Measurements from ENCODE around the gene SLC38A2. TPM values are rescaled to one million over a fixed set of nuclear protein-coding genes. Genes with fewer than 3 reads are reported as not detected.
"Not testable (repeated sequence)": the region's sequence is repeated elsewhere in the genome, so short reads cannot be mapped to it uniquely, and the experiment has no call there.

Gene SLC38A2
- total RNA-seq, 4 donors from 2014 or later, result 379 to 669 (median 479) TPM

- no peak for DNase-seq (ENCODE audit: low spot score)
- no peak for ATAC-seq (ENCODE audit: low FRiP score)
- TF ChIP-seq, protein P1, sequence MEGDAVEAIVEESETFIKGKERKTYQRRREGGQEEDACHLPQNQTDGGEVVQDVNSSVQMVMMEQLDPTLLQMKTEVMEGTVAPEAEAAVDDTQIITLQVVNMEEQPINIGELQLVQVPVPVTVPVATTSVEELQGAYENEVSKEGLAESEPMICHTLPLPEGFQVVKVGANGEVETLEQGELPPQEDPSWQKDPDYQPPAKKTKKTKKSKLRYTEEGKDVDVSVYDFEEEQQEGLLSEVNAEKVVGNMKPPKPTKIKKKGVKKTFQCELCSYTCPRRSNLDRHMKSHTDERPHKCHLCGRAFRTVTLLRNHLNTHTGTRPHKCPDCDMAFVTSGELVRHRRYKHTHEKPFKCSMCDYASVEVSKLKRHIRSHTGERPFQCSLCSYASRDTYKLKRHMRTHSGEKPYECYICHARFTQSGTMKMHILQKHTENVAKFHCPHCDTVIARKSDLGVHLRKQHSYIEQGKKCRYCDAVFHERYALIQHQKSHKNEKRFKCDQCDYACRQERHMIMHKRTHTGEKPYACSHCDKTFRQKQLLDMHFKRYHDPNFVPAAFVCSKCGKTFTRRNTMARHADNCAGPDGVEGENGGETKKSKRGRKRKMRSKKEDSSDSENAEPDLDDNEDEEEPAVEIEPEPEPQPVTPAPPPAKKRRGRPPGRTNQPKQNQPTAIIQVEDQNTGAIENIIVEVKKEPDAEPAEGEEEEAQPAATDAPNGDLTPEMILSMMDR (IDR thresholded peaks at IDR 0.05), result no peak
Measured at GRCh38 chr12:46351138-46351537, 21.4 kb downstream of the SLC38A2 start.

GRCh38 chr12:46349253-46349652, 23.3 kb downstream of the SLC38A2 start:
- TF ChIP-seq, protein P1 (IDR thresholded peaks at IDR 0.05), result no peak
- ATAC-seq (ENCODE audit: low FRiP score) (no peak), DNase-seq (ENCODE audit: low spot score) (no peak)

DNA sequence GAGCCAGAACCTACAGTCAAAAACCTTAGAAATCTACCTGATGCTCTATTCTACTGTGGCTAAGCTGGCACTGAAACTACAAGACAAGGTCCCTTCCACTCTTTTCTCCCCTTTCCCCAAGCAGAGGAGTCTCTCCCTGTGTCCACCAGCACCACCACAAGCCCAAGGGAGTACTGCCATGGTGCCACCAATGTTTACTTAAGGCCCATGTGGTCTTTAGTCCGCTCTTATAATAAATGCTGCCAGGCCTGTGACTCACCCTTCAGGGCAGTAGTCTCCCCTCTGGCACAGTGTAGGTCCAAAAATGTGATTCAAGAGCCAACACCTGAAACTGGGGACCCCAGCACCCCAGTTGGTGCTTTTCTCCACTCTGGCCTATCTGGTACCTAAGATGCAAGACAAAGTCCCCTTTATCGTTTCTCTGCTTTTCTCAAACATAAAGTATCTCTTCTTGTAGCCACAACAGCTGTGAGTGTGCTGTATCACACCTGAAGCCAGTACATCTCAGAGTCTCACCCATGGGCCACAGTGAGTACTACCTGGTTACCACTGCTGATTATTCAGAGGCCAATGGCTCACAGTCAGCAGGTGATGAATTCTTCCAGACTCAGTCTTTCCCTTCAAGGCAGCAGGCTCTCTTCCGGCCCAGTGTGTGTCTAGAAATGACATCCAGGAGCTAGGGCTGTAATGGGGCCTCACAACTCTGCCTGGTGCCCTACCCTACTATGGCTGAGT, 29.3 kb downstream of the SLC38A2 start:
- ATAC-seq (ENCODE audit: low FRiP score), result no peak
- TF ChIP-seq, protein P1 (IDR thresholded peaks at IDR 0.05), result no peak
- DNase-seq (ENCODE audit: low spot score), result no peak

DNA sequence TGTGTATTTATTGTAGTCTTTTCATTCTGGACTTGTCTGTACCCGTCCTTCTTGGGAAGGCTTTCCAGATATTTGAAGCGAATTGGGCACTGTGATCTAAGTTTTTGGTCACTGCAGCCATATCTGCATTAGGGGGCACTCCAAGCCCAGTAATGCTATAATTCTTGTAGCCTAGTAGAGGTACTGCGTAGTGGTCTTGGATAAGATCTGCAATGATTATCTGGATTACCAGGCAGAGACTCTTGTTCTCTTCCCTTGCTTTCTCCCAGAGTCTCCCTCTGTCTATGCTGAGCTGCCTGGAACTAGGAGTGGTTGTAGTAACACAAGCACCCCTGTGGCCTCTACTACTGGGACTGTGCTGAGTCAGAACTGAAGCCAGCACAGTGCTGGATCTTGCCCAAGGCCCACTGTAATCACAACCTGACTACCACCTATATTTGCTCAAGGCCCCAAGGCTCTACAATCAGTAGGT, 30.0 kb downstream of the SLC38A2 start:
- no peak for DNase-seq (ENCODE audit: low spot score)
- TF ChIP-seq, protein P1 (IDR thresholded peaks at IDR 0.05), result no peak
- ATAC-seq (ENCODE audit: low FRiP score), result no peak

- ATAC-seq (ENCODE audit: low FRiP score), result no peak
- TF ChIP-seq, protein P1 (IDR thresholded peaks at IDR 0.05), result no peak
- DNase-seq (ENCODE audit: low spot score), result no peak
Measured at GRCh38 chr12:46339051-46339450, 33.5 kb downstream of the SLC38A2 start.

DNA sequence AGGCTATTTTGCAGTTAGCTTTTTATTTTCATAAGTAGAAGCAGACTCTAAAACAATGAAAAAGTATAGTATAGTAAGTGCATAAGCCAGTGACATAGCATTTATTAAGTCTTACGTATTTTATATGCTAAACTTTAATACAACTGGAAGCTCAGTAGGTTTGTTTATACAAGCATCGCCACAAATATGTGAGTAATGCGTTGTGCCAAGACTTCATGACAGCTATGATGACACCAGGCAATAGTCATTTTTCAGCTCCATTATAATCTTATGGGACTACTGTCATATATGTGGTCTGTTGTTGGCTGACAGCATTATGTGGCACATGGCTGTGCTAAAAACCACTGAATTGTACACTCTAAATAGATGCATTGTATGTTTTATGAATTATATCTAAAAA, 40.3 kb downstream of the SLC38A2 start:
- ATAC-seq (ENCODE audit: low FRiP score) (no peak), DNase-seq (ENCODE audit: low spot score) (no peak)
- TF ChIP-seq, protein P1 (IDR thresholded peaks at IDR 0.05), result no peak

GRCh38 chr12:46325075-46325474, 47.5 kb downstream of the SLC38A2 start:
- ATAC-seq (ENCODE audit: low FRiP score); DNase-seq (ENCODE audit: low spot score): not testable (repeated sequence)

Data from omental fat pad (tissue), 4 donors.